ENCODE results near the gene ADAMTSL2.

Gene ADAMTSL2

DNA sequence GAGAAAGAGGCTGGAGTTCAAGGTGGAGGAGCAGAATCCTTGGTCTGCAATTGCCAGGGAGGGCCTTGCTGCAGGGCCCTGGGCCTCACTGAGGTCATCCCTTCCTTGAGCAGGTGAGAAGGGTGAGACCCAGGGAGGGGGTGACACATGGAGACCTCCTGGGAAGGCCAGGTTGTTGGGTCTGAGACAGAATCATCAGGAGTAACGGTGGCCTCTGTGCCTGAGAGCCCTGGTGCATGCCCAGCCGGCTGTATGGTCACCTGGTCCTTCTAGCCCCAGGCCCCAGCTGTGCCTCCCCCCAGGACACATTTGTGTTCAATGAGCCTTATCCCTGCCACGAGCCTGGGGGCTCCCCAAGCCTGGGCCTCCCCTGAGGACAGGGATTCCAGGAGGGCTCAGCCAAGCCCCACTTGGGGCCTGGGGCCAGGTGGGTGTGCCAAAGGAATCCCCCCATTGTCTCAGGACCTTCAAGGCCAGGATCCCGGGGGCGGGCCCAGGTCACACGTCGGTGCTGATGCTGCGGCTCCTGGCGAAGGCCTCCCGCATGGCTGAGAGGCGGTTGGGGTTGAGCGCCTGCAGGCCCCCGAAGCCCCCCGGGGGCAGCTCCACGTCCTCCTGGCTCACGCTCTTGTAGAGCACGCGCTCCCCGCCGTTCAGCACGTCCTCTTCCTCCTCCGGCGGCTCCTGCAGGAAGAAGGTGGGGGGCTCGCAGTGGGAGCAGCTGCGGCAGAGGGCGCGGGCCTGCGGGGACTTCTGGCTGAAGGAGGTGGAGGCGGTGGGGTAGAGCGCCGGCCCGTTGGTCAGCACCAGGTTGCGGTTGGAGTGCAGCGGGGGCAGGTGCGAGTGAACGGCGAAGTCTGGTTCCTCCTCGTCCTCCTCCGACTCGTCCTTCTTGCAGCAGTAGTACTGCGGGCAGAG lies 44.3 kb downstream of the ADAMTSL2 start:
- TF ChIP-seq, protein P1, sequence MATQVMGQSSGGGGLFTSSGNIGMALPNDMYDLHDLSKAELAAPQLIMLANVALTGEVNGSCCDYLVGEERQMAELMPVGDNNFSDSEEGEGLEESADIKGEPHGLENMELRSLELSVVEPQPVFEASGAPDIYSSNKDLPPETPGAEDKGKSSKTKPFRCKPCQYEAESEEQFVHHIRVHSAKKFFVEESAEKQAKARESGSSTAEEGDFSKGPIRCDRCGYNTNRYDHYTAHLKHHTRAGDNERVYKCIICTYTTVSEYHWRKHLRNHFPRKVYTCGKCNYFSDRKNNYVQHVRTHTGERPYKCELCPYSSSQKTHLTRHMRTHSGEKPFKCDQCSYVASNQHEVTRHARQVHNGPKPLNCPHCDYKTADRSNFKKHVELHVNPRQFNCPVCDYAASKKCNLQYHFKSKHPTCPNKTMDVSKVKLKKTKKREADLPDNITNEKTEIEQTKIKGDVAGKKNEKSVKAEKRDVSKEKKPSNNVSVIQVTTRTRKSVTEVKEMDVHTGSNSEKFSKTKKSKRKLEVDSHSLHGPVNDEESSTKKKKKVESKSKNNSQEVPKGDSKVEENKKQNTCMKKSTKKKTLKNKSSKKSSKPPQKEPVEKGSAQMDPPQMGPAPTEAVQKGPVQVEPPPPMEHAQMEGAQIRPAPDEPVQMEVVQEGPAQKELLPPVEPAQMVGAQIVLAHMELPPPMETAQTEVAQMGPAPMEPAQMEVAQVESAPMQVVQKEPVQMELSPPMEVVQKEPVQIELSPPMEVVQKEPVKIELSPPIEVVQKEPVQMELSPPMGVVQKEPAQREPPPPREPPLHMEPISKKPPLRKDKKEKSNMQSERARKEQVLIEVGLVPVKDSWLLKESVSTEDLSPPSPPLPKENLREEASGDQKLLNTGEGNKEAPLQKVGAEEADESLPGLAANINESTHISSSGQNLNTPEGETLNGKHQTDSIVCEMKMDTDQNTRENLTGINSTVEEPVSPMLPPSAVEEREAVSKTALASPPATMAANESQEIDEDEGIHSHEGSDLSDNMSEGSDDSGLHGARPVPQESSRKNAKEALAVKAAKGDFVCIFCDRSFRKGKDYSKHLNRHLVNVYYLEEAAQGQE (IDR thresholded peaks at IDR 0.05; ENCODE audit: low read depth) = no peak
- TF ChIP-seq, protein P2, sequence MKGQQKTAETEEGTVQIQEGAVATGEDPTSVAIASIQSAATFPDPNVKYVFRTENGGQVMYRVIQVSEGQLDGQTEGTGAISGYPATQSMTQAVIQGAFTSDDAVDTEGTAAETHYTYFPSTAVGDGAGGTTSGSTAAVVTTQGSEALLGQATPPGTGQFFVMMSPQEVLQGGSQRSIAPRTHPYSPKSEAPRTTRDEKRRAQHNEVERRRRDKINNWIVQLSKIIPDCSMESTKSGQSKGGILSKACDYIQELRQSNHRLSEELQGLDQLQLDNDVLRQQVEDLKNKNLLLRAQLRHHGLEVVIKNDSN (IDR thresholded peaks at IDR 0.05) = no peak
- no peak for TF ChIP-seq YY1 (IDR thresholded peaks at IDR 0.05; ENCODE audit: low read depth)
- TF ChIP-seq, protein P3, sequence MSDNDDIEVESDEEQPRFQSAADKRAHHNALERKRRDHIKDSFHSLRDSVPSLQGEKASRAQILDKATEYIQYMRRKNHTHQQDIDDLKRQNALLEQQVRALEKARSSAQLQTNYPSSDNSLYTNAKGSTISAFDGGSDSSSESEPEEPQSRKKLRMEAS (IDR thresholded peaks at IDR 0.05) = no peak
- no peak for TF ChIP-seq ZBTB7A (IDR thresholded peaks at IDR 0.05; ENCODE audit: low read depth)
- TF ChIP-seq TEAD4 (IDR thresholded peaks at IDR 0.05) = no peak
- no peak for TF ChIP-seq EGR1 (IDR thresholded peaks at IDR 0.05)

DNA sequence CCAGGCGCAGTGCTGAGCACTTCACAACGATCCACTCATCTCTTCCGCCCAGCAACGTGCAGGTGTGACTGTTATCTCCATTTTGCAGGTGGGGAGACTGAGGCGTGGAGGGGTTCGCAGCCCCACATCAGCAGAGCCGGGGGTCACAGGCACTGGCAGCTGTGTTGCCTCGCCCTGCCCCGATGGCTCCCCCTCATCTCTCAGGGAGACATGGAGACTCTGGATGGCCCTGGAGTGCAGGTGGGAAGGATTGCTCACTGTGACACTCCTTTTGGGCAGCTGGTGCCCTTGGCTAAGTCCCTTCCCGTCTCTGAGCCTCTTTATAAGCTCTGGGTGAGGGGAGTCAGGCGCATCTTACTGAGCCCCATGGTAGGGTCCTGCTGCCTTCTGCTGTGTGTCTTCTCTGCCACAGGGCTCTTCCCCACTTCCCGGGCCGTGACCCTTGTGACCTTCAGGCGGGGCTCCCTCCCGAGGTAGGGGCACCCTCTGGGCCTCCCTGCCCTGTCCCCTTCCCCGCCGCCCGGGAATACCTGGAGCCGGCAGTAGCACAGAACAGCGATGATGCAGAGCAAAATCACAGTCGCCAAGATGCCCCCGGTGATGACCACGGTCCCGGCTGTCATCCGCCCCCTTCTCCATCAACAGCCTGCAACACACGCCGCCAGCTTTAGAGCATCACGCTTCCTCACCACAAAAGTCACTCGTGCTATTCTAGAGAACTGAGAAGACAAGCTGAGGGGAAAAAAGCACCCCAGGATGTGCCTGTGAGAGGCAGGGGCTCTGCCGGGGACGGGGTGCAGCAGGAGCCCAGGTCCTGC lies 45.3 kb downstream of the ADAMTSL2 start:
- no peak for TF ChIP-seq EP300 (IDR thresholded peaks at IDR 0.05; ENCODE audit: borderline replicate concordance)
- TF ChIP-seq CREB1 (IDR thresholded peaks at IDR 0.05; ENCODE audit: low read depth) = no peak
- TF ChIP-seq, protein P3 (IDR thresholded peaks at IDR 0.05) = no peak
- no peak for TF ChIP-seq CEBPB (IDR thresholded peaks at IDR 0.05)
- TF ChIP-seq FOXM1 (IDR thresholded peaks at IDR 0.05; ENCODE audit: borderline replicate concordance, low read depth) = no peak
- no peak for TF ChIP-seq TEAD4 (IDR thresholded peaks at IDR 0.05)
- TF ChIP-seq, protein P1 (IDR thresholded peaks at IDR 0.05; ENCODE audit: low read depth) = no peak

DNA sequence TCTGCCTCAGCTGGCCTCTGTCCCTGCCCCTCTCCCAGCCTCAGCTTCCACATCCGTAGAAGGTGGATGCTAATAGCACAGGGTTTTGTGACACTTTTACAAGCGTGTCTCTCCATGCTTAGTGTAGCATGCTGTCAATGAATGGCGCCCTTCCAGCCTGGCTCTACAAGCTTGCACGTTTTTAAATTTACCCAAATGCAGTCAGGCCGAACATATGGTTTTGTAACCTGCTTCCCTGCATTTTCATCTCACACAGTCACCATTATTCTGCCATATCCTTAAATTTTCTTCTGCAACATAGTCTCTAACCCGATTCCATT lies 45.9 kb downstream of the ADAMTSL2 start:
- TF ChIP-seq YY1 (IDR thresholded peaks at IDR 0.05; ENCODE audit: low read depth) = no peak
- TF ChIP-seq RAD21 (IDR thresholded peaks at IDR 0.05; ENCODE audit: low read depth) = no peak
- TF ChIP-seq EGR1 (IDR thresholded peaks at IDR 0.05) = no peak
- TF ChIP-seq ZBTB7A (IDR thresholded peaks at IDR 0.05; ENCODE audit: low read depth) = no peak
- TF ChIP-seq, protein P1 (IDR thresholded peaks at IDR 0.05; ENCODE audit: low read depth) = no peak

DNA sequence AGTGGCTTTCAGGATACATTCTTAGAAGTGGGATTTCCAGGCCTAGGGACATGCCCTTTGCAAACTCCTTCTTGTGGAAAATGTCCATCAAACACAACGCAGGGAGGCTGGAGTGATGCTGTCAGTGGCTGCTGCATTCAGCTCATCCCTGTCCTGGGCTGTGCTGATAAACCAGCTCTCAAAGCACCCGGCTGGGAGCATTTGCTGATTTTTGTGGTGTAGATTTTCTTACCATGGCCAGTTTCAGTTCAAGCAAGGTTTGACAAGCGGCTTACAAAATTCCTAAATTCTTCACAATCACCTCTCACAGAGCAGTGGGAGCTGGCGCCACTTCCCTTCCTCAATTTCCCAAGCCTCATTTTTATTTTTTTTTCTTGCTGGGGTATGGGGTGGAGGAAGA lies 46.5 kb downstream of the ADAMTSL2 start:
- TF ChIP-seq, protein P2 (IDR thresholded peaks at IDR 0.05) = no peak
- TF ChIP-seq TCF12 (IDR thresholded peaks at IDR 0.05; ENCODE audit: low read depth) = no peak
